Activated gamma-delta T cell treated with Interleukin-2 at 50 U/mL for 16 hours (primary cell): Measurements from ENCODE around the gene CCDC126.
"Not testable (repeated sequence)": the region's sequence is repeated elsewhere in the genome, so short reads cannot be mapped to it uniquely, and the experiment has no call there.

Source experiments
- DNase-seq: peaks from one replicate; pipeline ENCODE4 v3.0.0-alpha.2; 2020

The CCDC126 gene

DNA sequence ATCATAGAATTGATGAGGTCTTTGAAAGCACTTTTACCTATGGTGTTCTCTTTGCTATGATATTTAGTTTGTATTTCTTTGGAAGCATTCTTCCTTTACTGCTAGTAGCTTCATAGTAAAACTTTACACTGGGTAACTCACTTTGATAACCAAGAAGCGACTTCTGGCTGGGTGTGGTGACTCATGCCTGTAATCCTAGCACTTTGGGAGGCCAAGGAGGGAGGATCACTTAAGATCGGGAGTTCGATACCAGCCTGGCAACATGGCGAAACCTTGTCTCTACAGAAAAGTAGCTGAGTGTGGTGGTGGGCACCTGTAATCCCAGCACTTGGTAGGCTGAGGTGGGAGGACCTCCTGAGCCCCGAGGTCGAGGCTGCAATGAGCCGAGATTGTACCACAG, 36.2 kb downstream of the CCDC126 start:
- DNase-seq, result no peak

DNA sequence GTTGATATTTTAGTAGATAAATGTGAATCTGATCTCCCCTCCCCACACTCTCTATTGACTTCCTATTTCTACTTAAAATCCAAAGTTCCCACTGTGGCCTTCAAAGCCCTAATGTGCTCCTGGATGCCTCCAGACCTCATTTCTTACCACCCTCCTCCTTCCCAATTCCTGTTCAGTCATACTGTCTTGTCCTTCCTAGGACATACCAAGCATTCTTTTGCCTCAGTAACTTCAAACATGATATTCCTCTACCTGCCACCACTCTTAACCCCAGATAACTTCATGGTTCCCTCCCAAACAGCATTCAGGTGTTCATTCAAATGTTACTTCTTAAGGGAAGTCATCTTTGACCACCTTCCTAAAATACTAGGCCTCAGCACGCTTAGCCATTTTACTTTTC, 48.6 kb downstream of the CCDC126 start:
- DNase-seq, result no peak

GRCh38 chr7:23653942-23654341, 56.8 kb downstream of the CCDC126 start:
- no peak for DNase-seq

- no peak for DNase-seq
Measured at GRCh38 chr7:23654508-23654907, 57.3 kb downstream of the CCDC126 start.

- DNase-seq, result no peak
Measured at GRCh38 chr7:23655433-23655832, 58.3 kb downstream of the CCDC126 start.

GRCh38 chr7:23658831-23659427, 61.7 kb downstream of the CCDC126 start:
- DNase-seq, result no peak

- DNase-seq, result no peak
Measured at GRCh38 chr7:23661385-23661784, 64.2 kb downstream of the CCDC126 start.

GRCh38 chr7:23662124-23662983, 65.2 kb downstream of the CCDC126 start:
- no peak for DNase-seq

GRCh38 chr7:23662984-23663313, 65.8 kb downstream of the CCDC126 start:
- no peak for DNase-seq

DNA sequence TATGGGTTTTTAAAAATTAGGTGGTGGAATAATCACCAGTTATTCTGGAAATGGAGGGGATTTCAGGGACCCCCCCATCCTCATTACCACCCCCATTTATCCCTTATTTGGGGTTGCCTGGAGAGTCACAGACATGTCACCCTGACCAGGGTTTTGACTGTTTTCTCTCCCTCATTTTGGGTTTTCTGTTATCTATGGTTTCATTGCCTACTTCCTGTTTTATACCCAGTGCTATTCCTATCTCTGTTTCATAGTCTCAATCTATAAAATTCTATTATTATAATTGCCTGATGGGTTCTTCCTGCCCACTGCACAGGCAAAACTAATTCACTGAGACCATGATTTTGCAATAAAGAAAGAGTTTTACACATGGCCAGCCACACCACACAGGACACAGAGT, 66.9 kb downstream of the CCDC126 start:
- no peak for DNase-seq

- no peak for DNase-seq
Measured at GRCh38 chr7:23672033-23672432, 74.9 kb downstream of the CCDC126 start.

- DNase-seq, result peak; percentile 73
Measured at GRCh38 chr7:23679898-23680413, 82.8 kb downstream of the CCDC126 start, which contains the start of gene FAM221A. FAM221A (plus strand) TSS chr7:23680199; CDS start chr7:23680219, 20 bp downstream.

DNA sequence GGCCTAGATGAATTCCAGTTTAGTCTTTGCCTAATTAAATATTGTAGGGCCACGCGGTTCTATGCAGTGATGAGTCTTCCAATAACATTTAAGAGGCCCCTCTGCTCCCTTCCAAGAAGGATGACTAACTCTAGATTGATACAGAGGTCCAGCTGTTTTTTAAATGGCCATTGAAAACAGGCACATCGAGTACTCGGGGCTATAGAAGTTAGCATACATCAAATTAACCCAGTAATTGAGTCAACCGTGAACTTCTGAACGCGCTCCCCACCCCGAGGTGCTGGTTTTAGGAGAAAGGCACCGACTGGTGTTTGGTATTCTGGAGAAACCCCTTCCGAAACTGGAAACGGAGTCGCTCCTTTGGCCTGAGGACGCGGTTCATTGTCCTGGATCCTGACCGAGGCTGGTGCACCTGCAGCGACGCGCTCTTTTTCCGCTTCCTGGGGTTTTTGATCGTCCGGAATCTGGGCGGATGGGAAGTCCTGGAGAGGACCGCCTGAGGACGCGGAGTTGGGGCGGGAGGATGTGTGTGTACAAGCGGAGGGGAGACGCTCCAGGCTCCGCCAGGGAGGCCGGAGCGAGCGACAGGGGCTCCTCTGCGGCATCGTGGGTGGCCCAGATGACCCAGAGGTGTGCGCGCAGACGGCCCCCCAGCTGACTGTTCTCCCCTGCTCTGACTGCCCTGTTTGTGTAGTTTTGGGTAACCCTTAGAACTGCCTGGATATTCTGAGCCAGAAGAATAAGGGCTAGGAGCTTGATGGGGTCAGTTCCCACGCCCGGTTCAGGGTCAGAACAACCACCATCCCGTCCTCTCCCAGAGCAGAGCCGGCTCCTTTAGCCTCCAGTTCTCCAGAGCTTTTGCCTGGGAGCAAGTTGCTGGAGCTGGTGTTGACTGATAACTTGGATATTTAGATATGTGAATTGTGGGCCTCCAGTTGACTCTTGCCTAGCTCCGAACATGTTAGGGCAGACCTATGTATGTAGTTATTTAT, 83.5 kb downstream of the CCDC126 start:
- DNase-seq, result peak; percentile 21

DNA sequence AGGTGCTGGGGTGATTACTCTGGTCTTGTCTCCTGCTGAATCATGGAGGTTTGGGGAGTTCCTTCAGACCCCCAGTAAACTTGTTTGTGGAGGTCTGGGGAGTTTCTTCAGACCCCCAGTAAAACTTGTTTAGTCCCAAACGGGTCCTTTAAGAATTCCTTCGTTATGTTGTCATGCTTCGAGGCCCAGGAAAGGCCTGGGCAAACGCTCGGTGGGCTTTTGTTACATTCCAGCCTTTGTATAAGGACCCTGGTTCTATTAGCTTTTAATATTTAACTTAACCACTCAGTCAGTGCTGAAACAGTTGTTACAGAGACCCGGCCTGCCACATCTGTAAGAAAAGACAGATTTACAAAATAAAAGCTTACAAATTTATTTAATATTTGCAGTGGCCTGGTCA, 86.9 kb downstream of the CCDC126 start:
- DNase-seq, result not testable (repeated sequence)

- no peak for DNase-seq
Measured at GRCh38 chr7:23685731-23686130, 88.5 kb downstream of the CCDC126 start.

DNA sequence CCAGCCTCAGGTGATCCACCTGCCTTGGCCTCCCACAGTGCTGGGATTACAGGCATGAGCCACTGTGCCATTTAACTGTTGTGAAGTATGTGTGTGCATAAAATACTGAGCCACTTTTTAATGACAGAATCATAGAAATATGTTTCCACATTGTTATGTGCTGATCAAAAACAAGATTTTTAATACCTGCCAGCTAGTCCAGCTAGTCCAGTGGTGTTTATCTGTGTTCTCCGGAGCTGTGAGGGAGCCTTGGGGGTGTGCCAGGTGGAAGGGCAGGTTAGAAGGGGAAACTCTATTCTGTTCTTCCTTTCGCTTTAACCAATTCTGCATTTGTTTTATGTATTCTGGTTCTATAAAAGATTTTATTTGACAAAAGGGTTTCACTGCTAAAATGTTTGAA, 89.8 kb downstream of the CCDC126 start:
- DNase-seq, result no peak

GRCh38 chr7:23689165-23689564, 92.0 kb downstream of the CCDC126 start:
- DNase-seq, result no peak

DNA sequence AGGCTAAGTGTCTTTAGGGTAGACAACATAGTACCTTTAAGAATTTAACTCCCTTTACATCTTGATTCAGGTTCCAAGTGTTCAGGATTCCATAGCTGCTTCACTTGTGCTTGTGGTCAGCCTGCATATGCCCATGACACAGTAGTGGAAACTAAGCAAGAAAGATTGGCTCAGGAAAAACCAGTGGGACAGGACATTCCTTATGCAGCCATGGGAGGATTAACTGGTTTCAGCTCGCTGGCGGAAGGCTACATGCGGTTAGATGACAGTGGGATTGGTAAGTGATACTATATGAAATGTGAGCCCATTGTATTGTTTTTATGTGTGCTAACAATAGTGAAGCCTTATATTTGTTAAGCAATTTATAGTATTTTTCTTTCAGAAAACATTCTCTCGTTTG, 94.1 kb downstream of the CCDC126 start:
- no peak for DNase-seq

DNA sequence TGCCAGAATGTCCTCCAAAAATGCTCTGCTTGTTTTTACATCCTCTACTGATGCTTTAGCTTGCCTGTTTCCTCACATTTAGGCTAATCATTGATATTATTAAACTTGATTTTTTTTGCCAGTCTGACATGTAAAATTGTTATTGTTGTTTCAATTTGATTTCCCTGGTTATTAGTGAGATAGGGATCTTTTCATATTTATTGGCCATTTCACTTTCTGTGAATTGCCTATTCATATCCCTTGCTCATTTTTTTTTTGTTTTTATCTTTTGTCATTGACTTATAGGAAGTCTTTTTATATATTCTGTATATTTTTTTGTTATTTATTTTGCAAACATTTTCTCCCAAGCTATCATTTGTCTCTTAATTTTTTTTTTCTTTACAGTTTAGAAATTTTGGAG, 96.0 kb downstream of the CCDC126 start:
- no peak for DNase-seq
